SK-N-SH treated with all-trans-retinoic acid at 6 μM for 48 hours (cell line): Measurements from ENCODE around the gene C9orf50.

Source experiments
- CREB5 ChIP-seq: fragments of 250-450 bp; sonication (Bioruptor Pico); IDR thresholded peaks from 2 replicates; pipeline ENCODE4 v1.5.1; 2020; ENCODE audit warnings: low read depth, mild to moderate bottlenecking, moderate library complexity
- ISL1 ChIP-seq: fragments of 250-450 bp; sonication (Bioruptor Pico); IDR thresholded peaks from 2 replicates; pipeline ENCODE4 v2.1.2; 2022; ENCODE audit warnings: mild to moderate bottlenecking, moderate library complexity
- PPARA ChIP-seq: fragments of 250-450 bp; sonication (Bioruptor Pico); IDR thresholded peaks from 2 replicates; pipeline ENCODE4 v1.5.0; 2020; ENCODE audit warnings: mild to moderate bottlenecking, borderline replicate concordance
- RARB ChIP-seq: fragments of 250-450 bp; sonication (Bioruptor Pico); IDR thresholded peaks from 2 replicates; pipeline ENCODE4 v1.8.0; 2021; ENCODE audit warnings: mild to moderate bottlenecking, moderate library complexity
- ZC3H10 ChIP-seq: fragments of 250-450 bp; sonication (Bioruptor Pico); IDR thresholded peaks from 2 replicates; pipeline ENCODE4 v1.5.1; 2021; ENCODE audit warnings: mild to moderate bottlenecking, moderate library complexity

GRCh38 chr9:129576546-129577543 is 44.1 kb downstream of the C9orf50 start:
- no peak for TF ChIP-seq CREB5 (CRISPR knock-in tag)
- TF ChIP-seq RARB = no peak
- TF ChIP-seq PPARA (CRISPR knock-in tag) = no peak
- no peak for TF ChIP-seq ZC3H10 (CRISPR knock-in tag)
- no peak for TF ChIP-seq ISL1 (CRISPR knock-in tag)
